ENCODE data around the gene ZFAND4. TPM values are rescaled to one million over a fixed set of nuclear protein-coding genes. Genes with fewer than 3 reads are reported as not detected.

The ZFAND4 gene
- total and polyA plus RNA-seq, 9 of the 15 experiments (the other 6 are each of a cell fraction or from before 2014, with no cell fraction given): 0.42 to 3.0 (median 1.5) TPM

DNA sequence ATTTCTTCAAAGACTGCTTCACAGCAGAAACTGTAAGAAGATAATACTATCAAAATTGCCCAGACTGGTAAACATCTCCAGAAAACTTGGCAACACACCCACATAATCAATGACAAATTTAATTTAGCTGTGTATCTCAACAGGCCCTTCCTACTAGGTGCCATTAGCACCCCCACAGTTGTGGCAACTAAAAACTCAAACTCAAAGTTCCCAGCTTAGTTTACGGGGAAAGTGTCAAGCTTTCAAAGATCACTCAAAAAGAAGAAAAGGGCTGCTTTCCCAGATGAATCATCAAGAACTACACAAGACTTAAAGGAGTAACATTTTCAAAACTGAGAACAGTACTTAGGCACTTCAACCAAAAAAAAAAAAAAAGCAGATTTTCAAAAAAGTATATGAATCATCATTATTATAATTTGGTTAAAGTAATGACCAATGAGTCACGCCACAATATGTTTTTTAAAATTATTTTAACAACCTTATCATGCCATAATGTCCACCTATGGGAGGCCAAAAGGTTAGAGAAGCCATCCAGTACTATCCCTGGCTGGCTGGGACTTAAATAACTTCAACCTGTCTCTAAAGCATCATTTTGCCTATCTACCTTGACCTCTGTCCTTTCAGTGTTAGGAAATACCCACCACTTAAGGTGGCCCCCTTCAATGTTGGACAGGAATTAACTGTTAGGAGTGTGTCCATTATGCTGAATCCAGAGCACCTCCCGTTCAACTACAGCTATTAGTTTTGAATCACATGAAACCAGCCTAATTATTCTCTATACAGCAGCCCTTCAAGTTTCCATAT lies 90.8 kb downstream of the ZFAND4 start (continued):
- TF ChIP-seq, protein P1, sequence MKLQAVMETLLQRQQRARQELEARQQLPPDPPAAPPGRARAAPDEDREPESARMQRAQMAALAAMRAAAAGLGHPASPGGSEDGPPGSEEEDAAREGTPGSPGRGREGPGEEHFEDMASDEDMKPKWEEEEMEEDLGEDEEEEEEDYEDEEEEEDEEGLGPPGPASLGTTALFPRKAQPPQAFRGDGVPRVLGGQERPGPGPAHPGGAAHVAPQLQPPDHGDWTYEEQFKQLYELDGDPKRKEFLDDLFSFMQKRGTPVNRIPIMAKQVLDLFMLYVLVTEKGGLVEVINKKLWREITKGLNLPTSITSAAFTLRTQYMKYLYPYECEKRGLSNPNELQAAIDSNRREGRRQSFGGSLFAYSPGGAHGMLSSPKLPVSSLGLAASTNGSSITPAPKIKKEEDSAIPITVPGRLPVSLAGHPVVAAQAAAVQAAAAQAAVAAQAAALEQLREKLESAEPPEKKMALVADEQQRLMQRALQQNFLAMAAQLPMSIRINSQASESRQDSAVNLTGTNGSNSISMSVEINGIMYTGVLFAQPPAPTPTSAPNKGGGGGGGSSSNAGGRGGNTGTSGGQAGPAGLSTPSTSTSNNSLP (IDR thresholded peaks at IDR 0.05; ENCODE audit: borderline replicate concordance, low read depth, low read length): peak; percentile 63; the same call in 1 of the 2 replicates
- TF ChIP-seq, protein P2, sequence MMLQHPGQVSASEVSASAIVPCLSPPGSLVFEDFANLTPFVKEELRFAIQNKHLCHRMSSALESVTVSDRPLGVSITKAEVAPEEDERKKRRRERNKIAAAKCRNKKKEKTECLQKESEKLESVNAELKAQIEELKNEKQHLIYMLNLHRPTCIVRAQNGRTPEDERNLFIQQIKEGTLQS (IDR thresholded peaks at IDR 0.05): peak; percentile 52
- TF ChIP-seq, protein P2 (CRISPR knock-in tag; conservative IDR thresholded peaks at IDR 0.05): no peak
- TF ChIP-seq, protein P3, sequence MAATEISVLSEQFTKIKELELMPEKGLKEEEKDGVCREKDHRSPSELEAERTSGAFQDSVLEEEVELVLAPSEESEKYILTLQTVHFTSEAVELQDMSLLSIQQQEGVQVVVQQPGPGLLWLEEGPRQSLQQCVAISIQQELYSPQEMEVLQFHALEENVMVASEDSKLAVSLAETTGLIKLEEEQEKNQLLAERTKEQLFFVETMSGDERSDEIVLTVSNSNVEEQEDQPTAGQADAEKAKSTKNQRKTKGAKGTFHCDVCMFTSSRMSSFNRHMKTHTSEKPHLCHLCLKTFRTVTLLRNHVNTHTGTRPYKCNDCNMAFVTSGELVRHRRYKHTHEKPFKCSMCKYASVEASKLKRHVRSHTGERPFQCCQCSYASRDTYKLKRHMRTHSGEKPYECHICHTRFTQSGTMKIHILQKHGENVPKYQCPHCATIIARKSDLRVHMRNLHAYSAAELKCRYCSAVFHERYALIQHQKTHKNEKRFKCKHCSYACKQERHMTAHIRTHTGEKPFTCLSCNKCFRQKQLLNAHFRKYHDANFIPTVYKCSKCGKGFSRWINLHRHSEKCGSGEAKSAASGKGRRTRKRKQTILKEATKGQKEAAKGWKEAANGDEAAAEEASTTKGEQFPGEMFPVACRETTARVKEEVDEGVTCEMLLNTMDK (IDR thresholded peaks at IDR 0.05; ENCODE audit: borderline replicate concordance, insufficient read depth, low read depth, low read length, poor library complexity, severe bottlenecking): no peak
- TF ChIP-seq, protein P4, sequence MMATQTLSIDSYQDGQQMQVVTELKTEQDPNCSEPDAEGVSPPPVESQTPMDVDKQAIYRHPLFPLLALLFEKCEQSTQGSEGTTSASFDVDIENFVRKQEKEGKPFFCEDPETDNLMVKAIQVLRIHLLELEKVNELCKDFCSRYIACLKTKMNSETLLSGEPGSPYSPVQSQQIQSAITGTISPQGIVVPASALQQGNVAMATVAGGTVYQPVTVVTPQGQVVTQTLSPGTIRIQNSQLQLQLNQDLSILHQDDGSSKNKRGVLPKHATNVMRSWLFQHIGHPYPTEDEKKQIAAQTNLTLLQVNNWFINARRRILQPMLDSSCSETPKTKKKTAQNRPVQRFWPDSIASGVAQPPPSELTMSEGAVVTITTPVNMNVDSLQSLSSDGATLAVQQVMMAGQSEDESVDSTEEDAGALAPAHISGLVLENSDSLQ (IDR thresholded peaks at IDR 0.05): no peak
- TF ChIP-seq TAL1 (IDR thresholded peaks at IDR 0.05) (peak; percentile 52; the same call in 1 of the 2 replicates), SMAD4 (CRISPR knock-in tag; conservative IDR thresholded peaks at IDR 0.05) (no peak)
